ENCODE measurements around the gene CPB2. TPM values are rescaled to one million over a fixed set of nuclear protein-coding genes. Genes with fewer than 3 reads are reported as not detected.

The CPB2 gene
- not detected for total RNA-seq
- 0.24 TPM for polyA plus RNA-seq

- Histone ChIP-seq H3K4me1 (ENCODE audit: insufficient read depth) (no peaks in the 10 kb centered on the region), H3K4me3 (ENCODE audit: low read depth, low read length) (no peak within 1 kb of the TSS), H3K36me3 (ENCODE audit: insufficient read depth) (no peaks in the 10 kb centered on the region), H3K27ac (ENCODE audit: low read depth) (no peak within 1 kb of the TSS)
- no peak for DNase-seq (ENCODE audit: extremely low spot score)
- 88% methylated on average over 4 of the region's 4 CpGs for WGBS
Observed at GRCh38 chr13:46104868-46105267, at the start of gene CPB2. Gene CPB2, minus strand, starts transcription at chr13:46105033. Its CDS starts 24 bp downstream, at chr13:46105009.

- Histone ChIP-seq H3K4me3 (ENCODE audit: low read depth, low read length) (no peak overlapping the region), H3K27ac (ENCODE audit: low read depth) (no peak overlapping the region), H3K36me3 (ENCODE audit: insufficient read depth) (no peaks in the 10 kb centered on the region), H3K4me1 (ENCODE audit: insufficient read depth) (no peaks in the 10 kb centered on the region)
- WGBS = 45% methylated on average over 7 of the region's 7 CpGs
- peak; percentile 64 for DNase-seq (ENCODE audit: extremely low spot score)
Observed at GRCh38 chr13:46154136-46154801, 49.4 kb upstream of the CPB2 start.

DNA sequence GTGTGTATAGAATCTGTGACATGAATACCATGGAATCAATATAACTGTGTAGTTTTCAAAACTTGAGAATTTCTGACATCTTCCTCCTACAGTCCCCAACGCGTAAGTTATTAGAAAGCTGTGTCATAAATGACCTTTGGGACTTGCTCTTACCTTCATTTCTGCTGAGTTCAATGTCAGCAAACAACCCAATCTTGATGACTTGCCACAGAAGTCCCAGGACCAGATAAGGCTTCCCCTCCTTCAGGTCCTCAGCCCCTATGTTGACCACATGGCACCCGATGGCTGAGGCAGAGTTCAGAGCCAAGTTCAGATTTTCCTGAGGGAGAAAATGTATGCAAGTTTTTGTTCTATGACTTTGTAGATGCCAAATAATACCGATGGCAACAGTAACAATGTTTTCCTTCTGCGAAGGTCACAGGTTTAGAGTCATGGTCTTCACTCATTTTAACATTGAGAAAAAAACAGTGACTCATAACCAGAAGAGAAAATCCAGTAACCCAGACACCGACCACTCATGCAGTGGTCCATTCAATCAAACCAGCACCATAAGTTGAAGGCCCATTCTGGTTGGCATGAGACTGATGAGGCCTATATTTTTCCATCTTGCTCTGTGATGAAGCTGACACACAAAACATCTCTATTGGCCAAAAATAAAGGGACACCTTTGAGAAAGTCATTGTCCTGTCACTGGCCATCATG is 47.9 kb upstream of the CPB2 start:
- Histone ChIP-seq H3K4me1 (ENCODE audit: insufficient read depth) (no peaks in the 10 kb centered on the region), H3K4me3 (ENCODE audit: low read depth, low read length) (no peak overlapping the region), H3K36me3 (ENCODE audit: insufficient read depth) (no peaks in the 10 kb centered on the region), H3K27ac (ENCODE audit: low read depth) (no peak overlapping the region)
- DNase-seq (ENCODE audit: extremely low spot score) = no peak
- 94% methylated on average over 6 of the region's 6 CpGs for WGBS

DNA sequence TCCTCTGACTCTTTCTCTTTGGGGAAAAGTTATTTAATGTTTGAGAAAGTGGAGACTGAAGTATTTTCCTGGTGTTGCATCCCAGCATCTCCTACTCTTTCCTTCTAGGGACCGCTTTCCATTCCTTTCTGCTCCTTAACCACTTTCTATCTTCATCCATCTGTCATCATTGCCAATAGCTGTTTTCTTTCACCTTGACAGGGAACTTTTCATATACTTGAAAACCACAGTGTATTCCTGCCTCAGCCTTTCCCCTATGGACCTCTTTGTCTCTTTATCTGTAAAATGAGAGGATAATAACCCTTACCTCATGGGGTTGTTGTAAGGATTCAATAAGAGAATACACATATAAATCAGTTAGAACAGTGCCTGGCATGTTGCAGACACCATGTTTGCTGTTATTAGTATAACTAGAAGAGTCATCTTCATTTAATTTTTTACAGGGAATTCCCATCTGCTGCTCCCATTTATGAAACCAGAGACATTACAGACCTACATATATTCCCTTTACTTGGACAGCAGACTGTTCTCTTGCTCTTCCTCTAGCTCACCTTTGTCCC is 45.4 kb upstream of the CPB2 start:
- WGBS = 93% methylated on average over 1 of the region's 1 CpG
- H3K4me3 ChIP-seq (ENCODE audit: low read depth, low read length) = no peak overlapping the region

GRCh38 chr13:46149272-46150133 is 44.7 kb upstream of the CPB2 start:
- 63% methylated on average over 7 of the region's 7 CpGs for WGBS
- Histone ChIP-seq H3K36me3 (ENCODE audit: insufficient read depth) (no peaks in the 10 kb centered on the region), H3K4me3 (ENCODE audit: low read depth, low read length) (no peak overlapping the region), H3K27ac (ENCODE audit: low read depth) (no peak overlapping the region), H3K4me1 (ENCODE audit: insufficient read depth) (no peaks in the 10 kb centered on the region)
- DNase-seq (ENCODE audit: extremely low spot score) = no peak

More for the DNA sequence above, 45.4 kb upstream of the CPB2 start:
- Histone ChIP-seq H3K4me1 (ENCODE audit: insufficient read depth) (no peaks in the 10 kb centered on the region), H3K27ac (ENCODE audit: low read depth) (no peak overlapping the region), H3K36me3 (ENCODE audit: insufficient read depth) (no peaks in the 10 kb centered on the region)
- DNase-seq (ENCODE audit: extremely low spot score) = no peak

DNA sequence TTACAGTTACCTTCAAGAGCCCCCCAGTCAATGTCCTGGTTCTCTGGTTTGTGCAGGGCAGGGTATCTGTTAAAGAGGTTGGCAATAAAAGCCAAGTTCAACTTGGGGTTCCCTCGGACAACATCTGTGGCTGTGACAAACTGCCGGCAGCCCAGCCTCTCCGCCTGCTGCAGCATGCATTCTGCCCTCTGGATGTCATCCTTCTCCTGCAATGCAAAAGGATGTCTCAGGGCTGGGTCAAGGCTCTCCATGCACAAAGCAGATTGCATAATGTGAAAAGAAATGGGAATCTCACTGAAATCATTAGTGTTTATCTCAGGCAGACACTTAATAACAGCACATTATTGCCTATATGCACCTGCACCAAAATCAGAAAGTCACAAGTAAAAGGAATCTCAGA is 42.1 kb upstream of the CPB2 start:
- Histone ChIP-seq H3K27ac (ENCODE audit: low read depth) (no peak overlapping the region), H3K4me3 (ENCODE audit: low read depth, low read length) (no peak overlapping the region), H3K4me1 (ENCODE audit: insufficient read depth) (no peaks in the 10 kb centered on the region), H3K36me3 (ENCODE audit: insufficient read depth) (no peaks in the 10 kb centered on the region)
- no peak for DNase-seq (ENCODE audit: extremely low spot score)
- 29% methylated on average over 3 of the region's 3 CpGs for WGBS

DNA sequence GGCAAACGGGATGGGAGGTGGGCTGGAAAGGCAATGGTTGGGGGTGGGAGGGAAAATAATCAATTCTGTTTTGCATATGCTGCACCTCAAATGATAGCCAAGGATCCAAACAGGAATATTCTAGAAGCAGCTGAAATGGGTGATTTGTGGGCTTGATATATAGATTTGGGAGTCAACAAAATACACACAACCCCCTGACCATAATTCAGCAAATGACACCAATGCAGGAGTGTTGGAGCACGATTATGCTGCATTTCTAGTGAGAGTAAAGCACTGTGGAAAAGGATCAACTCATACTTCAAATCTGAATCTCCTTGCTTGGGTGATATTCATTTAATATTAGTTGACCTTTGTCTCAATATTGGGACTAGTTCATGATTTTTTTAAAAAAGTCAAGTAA is 41.1 kb upstream of the CPB2 start:
- DNase-seq (ENCODE audit: extremely low spot score) = no peak
- 52% methylated on average over 2 of the region's 2 CpGs for WGBS
- H3K4me3 ChIP-seq (ENCODE audit: low read depth, low read length) = no peak overlapping the region
- H3K4me1 ChIP-seq (ENCODE audit: insufficient read depth) = no peaks in the 10 kb centered on the region
- no peaks in the 10 kb centered on the region for H3K36me3 ChIP-seq (ENCODE audit: insufficient read depth)
- no peak overlapping the region for H3K27ac ChIP-seq (ENCODE audit: low read depth)

DNA sequence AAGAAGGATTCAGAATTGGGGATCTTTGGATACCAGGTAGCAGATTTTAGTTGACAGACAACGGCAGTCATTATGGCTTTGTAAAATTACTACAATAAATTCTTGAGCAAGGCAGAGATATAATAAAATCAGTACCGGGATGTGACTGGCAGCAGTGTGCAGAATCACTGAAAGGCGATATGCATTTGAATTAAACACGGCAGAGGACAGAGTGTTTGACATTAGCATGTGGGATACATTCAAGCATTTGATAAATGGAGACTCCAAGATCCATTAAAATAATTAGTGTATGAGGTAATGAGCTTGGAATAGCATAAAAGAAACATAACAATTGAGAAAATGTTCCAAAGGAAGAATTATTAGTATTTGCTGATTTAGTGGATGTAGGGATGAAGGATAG is 40.3 kb upstream of the CPB2 start:
- whole genome bisulfite sequencing = 65% methylated on average over 4 of the region's 4 CpGs
- Histone ChIP-seq H3K36me3 (ENCODE audit: insufficient read depth) (no peaks in the 10 kb centered on the region), H3K4me1 (ENCODE audit: insufficient read depth) (no peaks in the 10 kb centered on the region), H3K27ac (ENCODE audit: low read depth) (no peak overlapping the region), H3K4me3 (ENCODE audit: low read depth, low read length) (no peak overlapping the region)
- no peak for DNase-seq (ENCODE audit: extremely low spot score)

GRCh38 chr13:46143184-46143701 is 38.4 kb upstream of the CPB2 start:
- Histone ChIP-seq H3K27ac (ENCODE audit: low read depth) (no peak overlapping the region), H3K36me3 (ENCODE audit: insufficient read depth) (no peaks in the 10 kb centered on the region), H3K4me3 (ENCODE audit: low read depth, low read length) (no peak overlapping the region), H3K4me1 (ENCODE audit: insufficient read depth) (no peaks in the 10 kb centered on the region)
- 57% methylated on average over 4 of the region's 4 CpGs for WGBS
- DNase-seq (ENCODE audit: extremely low spot score) = no peak

- 72% methylated on average over 3 of the region's 3 CpGs for WGBS
Observed at GRCh38 chr13:46142776-46143175, 37.9 kb upstream of the CPB2 start.

GRCh38 chr13:46140044-46140443 is 35.2 kb upstream of the CPB2 start:
- Histone ChIP-seq H3K4me1 (ENCODE audit: insufficient read depth) (no peaks in the 10 kb centered on the region), H3K27ac (ENCODE audit: low read depth) (no peak overlapping the region), H3K4me3 (ENCODE audit: low read depth, low read length) (no peak overlapping the region), H3K36me3 (ENCODE audit: insufficient read depth) (no peaks in the 10 kb centered on the region)
- no peak for DNase-seq (ENCODE audit: extremely low spot score)
- 87% methylated on average over 2 of the region's 2 CpGs for WGBS

More at GRCh38 chr13:46142776-46143175, 37.9 kb upstream of the CPB2 start:
- Histone ChIP-seq H3K27ac (ENCODE audit: low read depth) (no peak overlapping the region), H3K36me3 (ENCODE audit: insufficient read depth) (no peaks in the 10 kb centered on the region), H3K4me1 (ENCODE audit: insufficient read depth) (no peaks in the 10 kb centered on the region), H3K4me3 (ENCODE audit: low read depth, low read length) (no peak overlapping the region)
- no peak for DNase-seq (ENCODE audit: extremely low spot score)

GRCh38 chr13:46137627-46138317 is 32.9 kb upstream of the CPB2 start:
- no peaks in the 10 kb centered on the region for H3K4me1 ChIP-seq (ENCODE audit: insufficient read depth)
- 35% methylated on average over 2 of the region's 2 CpGs for WGBS
- H3K27ac ChIP-seq (ENCODE audit: low read depth) = no peak overlapping the region
- no peak overlapping the region for H3K4me3 ChIP-seq (ENCODE audit: low read depth, low read length)
- no peaks in the 10 kb centered on the region for H3K36me3 ChIP-seq (ENCODE audit: insufficient read depth)
- DNase-seq (ENCODE audit: extremely low spot score) = no peak

GRCh38 chr13:46136688-46137087 is 31.9 kb upstream of the CPB2 start:
- H3K36me3 ChIP-seq (ENCODE audit: insufficient read depth) = no peaks in the 10 kb centered on the region
- no peak for DNase-seq (ENCODE audit: extremely low spot score)
- H3K4me3 ChIP-seq (ENCODE audit: low read depth, low read length) = no peak overlapping the region
- WGBS = 81% methylated on average over 4 of the region's 4 CpGs
- no peak overlapping the region for H3K27ac ChIP-seq (ENCODE audit: low read depth)
- H3K4me1 ChIP-seq (ENCODE audit: insufficient read depth) = no peaks in the 10 kb centered on the region

Data from urinary bladder (tissue), 4 donors.